NCI-H774 (cell line): ENCODE data around the gene TRIO.
"Not testable (repeated sequence)": the region's sequence is repeated elsewhere in the genome, so short reads cannot be mapped to it uniquely, and the experiment has no call there.

Experiments
- DNase-seq: peaks from one replicate; lab custom pipeline; 2025; lab: John Stamatoyannopoulos, UW

Gene TRIO

GRCh38 chr5:14386884-14387624 is 243.9 kb downstream of the TRIO start:
- DNase-seq: peak; percentile 13

GRCh38 chr5:14388741-14389140 is 245.6 kb downstream of the TRIO start:
- no peak for DNase-seq

- not testable (repeated sequence) for DNase-seq
Observed at GRCh38 chr5:14392552-14392951, 249.4 kb downstream of the TRIO start.

- DNase-seq: no peak
Observed at GRCh38 chr5:14394365-14394764, 251.2 kb downstream of the TRIO start.

GRCh38 chr5:14395411-14395810 is 252.3 kb downstream of the TRIO start:
- DNase-seq: no peak

- no peak for DNase-seq
Observed at GRCh38 chr5:14396066-14396465, 252.9 kb downstream of the TRIO start.

GRCh38 chr5:14396737-14397136 is 253.6 kb downstream of the TRIO start:
- DNase-seq: no peak

GRCh38 chr5:14397717-14398116 is 254.6 kb downstream of the TRIO start:
- no peak for DNase-seq

GRCh38 chr5:14399054-14399692 is 256.0 kb downstream of the TRIO start:
- DNase-seq: peak; percentile 66

- no peak for DNase-seq
Observed at GRCh38 chr5:14400085-14400484, 256.9 kb downstream of the TRIO start.

- no peak for DNase-seq
Observed at GRCh38 chr5:14400611-14401010, 257.5 kb downstream of the TRIO start.

- no peak for DNase-seq
Observed at GRCh38 chr5:14401639-14402038, 258.5 kb downstream of the TRIO start.

GRCh38 chr5:14402424-14402823 is 259.3 kb downstream of the TRIO start:
- no peak for DNase-seq

GRCh38 chr5:14404780-14405179 is 261.6 kb downstream of the TRIO start:
- no peak for DNase-seq

GRCh38 chr5:14405267-14405666 is 262.1 kb downstream of the TRIO start:
- no peak for DNase-seq

GRCh38 chr5:14405706-14406553 is 262.8 kb downstream of the TRIO start:
- no peak for DNase-seq

GRCh38 chr5:14406554-14406849 is 263.4 kb downstream of the TRIO start:
- no peak for DNase-seq

GRCh38 chr5:14407051-14407450 is 263.9 kb downstream of the TRIO start:
- DNase-seq: no peak

GRCh38 chr5:14407746-14408175 is 264.6 kb downstream of the TRIO start:
- DNase-seq: no peak

GRCh38 chr5:14408969-14409586 is 265.9 kb downstream of the TRIO start:
- no peak for DNase-seq

GRCh38 chr5:14410068-14410393 is 266.9 kb downstream of the TRIO start:
- DNase-seq: no peak

- no peak for DNase-seq
Observed at GRCh38 chr5:14410394-14411201, 267.5 kb downstream of the TRIO start.
